ENCODE results near the gene GUCD1. TPM values are rescaled to one million over a fixed set of nuclear protein-coding genes. Genes with fewer than 3 reads are reported as not detected.

The GUCD1 gene
- polyA plus RNA-seq, 2 of the 4 experiments (the other 2 are of a cell fraction) = 37.1 to 43.5 TPM

Other genes with a start within 250 kb of the GUCD1 start
- 0.48 and 0.99 TPM in 2 replicates for gene ADORA2A, start 127.5 kb downstream of the GUCD1 start, polyA plus RNA-seq (2011; rRNA removed)
- gene ADORA2A, start 127.5 kb downstream of the GUCD1 start, polyA plus RNA-seq (2017; fragmentation: RNase III; extraction: RNeasy Plus Mini Kit Qiagen cat#74134 plus additional on column Dnase treatment) = 1.5 to 1.9 TPM (median 1.8 TPM) in 3 replicates
- 0.05 TPM in 1 of 2 replicates, not detected in the other for gene UPB1, start 59.8 kb downstream of the GUCD1 start, polyA plus RNA-seq (2011; rRNA removed)
- gene UPB1, start 59.8 kb downstream of the GUCD1 start, polyA plus RNA-seq (2017; fragmentation: RNase III; extraction: RNeasy Plus Mini Kit Qiagen cat#74134 plus additional on column Dnase treatment) = 0.04 to 0.07 TPM (median 0.04 TPM) in 3 replicates
- gene SNRPD3, start 861 bp upstream of the GUCD1 start, polyA plus RNA-seq (2011; rRNA removed) = 157 and 212 TPM in 2 replicates
- 334 to 372 TPM (median 344 TPM) in 3 replicates for gene SNRPD3, start 861 bp upstream of the GUCD1 start, polyA plus RNA-seq (2017; fragmentation: RNase III; extraction: RNeasy Plus Mini Kit Qiagen cat#74134 plus additional on column Dnase treatment)
- gene LRRC75B, start 37.9 kb upstream of the GUCD1 start, polyA plus RNA-seq (2011; rRNA removed) = 5.3 and 6.2 TPM in 2 replicates
- 5.5 to 8.3 TPM (median 7.1 TPM) in 3 replicates for gene LRRC75B, start 37.9 kb upstream of the GUCD1 start, polyA plus RNA-seq (2017; fragmentation: RNase III; extraction: RNeasy Plus Mini Kit Qiagen cat#74134 plus additional on column Dnase treatment)
- 50.1 and 51.5 TPM in 2 replicates for gene GGT1, start 48.1 kb upstream of the GUCD1 start, polyA plus RNA-seq (2011; rRNA removed)
- 102 to 125 TPM (median 118 TPM) in 3 replicates for gene GGT1, start 48.1 kb upstream of the GUCD1 start, polyA plus RNA-seq (2017; fragmentation: RNase III; extraction: RNeasy Plus Mini Kit Qiagen cat#74134 plus additional on column Dnase treatment)
- not detected in 2 replicates for gene PIWIL3, start 219.6 kb upstream of the GUCD1 start, polyA plus RNA-seq (2011; rRNA removed)
- gene PIWIL3, start 219.6 kb upstream of the GUCD1 start, polyA plus RNA-seq (2017; fragmentation: RNase III; extraction: RNeasy Plus Mini Kit Qiagen cat#74134 plus additional on column Dnase treatment) = not detected in 3 replicates